Activated CD4-positive, CD25-positive, alpha-beta regulatory T cell (primary cell): Measurements from ENCODE around the gene OR5AK2.
"Not testable (repeated sequence)": the region's sequence is repeated elsewhere in the genome, so short reads cannot be mapped to it uniquely, and the experiment has no call there.

ENCODE experiments used
- DNase-seq, 4 experiments: peaks; one replicate each; lab custom pipeline; 2025; lab: John Stamatoyannopoulos, UW

OR5AK2 gene, protein sequence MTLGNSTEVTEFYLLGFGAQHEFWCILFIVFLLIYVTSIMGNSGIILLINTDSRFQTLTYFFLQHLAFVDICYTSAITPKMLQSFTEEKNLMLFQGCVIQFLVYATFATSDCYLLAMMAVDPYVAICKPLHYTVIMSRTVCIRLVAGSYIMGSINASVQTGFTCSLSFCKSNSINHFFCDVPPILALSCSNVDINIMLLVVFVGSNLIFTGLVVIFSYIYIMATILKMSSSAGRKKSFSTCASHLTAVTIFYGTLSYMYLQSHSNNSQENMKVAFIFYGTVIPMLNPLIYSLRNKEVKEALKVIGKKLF

DNA sequence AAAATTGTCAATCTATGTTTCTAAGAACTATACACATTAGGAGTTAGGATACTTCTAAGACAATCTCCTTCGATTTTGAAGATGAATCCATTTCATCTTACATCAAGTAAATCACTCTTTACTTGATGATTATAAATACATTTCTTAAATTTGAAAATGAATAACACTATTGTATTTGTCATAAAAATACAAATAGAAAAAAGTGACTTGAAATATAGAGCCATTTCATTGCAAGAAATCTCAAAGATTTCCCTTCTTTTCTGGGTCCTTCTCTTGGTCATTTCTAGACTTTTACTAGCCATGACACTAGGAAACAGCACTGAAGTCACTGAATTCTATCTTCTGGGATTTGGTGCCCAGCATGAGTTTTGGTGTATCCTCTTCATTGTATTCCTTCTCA, at the start of gene OR5AK2:
OR5AK2 (plus strand) TSS at position 301 of the 400 bp plus-strand sequence; CDS start at position 301, 0 bp downstream.
- DNase-seq = no peak

DNA sequence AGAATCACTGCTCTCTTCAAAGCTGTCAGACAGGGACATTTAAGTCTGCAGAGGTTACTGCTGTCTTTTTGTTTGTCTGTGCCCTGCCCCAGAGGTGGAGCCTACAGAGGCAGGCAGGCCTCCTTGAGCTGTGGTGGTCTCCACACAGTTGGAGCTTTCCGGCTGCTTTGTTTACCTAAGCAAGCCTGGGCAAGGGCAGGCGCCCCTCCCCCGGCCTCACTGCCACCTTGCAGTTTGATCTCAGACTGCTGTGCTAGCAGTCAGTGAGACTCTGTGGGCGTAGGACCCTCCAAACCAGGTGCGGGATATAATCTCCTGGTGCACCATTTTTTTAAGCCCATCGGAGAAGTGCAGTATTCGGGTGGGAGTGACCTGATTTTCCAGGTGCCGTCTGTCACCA, 43.2 kb upstream of the OR5AK2 start:
- DNase-seq = not testable (repeated sequence)

DNA sequence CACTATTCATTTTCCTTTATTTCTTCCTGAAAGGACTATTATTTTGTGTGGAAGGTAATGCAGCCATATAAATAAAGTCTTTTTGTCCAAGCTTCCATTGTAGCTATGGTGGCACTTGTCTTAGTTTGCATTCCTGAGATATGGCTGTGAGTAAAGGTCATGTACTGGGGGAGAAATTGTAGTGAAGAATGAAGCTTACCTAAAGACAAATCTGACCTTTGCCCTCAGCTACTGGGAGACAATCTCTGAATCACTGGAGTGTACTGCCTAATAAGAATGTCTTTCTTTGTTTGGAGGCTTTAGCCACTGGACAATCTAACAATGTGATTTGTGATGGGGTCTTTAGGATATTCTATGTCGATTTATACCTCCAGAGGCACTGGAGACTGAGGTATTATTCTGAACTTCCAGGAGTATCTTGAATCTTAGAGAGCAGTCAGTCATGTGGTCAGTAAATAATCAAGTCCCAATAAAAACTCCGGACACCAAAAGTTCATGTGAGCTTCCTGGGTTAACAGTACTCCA, 39.7 kb upstream of the OR5AK2 start:
- DNase-seq = no peak

DNA sequence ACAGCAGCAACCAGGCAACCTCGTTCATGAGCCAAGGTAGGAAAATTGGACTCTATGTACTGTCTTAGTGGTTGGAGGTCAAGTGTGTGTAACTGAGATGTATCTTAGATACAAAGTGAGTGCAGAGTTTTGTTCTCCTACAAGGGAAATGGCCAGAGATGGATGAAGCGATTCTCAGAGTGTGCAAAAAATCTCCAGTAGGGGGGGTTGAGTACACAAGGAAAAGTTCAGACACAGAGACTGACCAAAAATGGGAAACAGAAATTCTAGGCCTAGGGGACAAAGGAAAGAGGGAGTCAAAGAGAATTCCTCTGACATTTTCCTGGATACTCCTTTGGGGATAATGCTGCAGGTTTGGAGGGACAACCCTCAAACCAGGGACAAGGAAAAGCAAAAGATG, 38.2 kb upstream of the OR5AK2 start:
- no peak for DNase-seq

DNA sequence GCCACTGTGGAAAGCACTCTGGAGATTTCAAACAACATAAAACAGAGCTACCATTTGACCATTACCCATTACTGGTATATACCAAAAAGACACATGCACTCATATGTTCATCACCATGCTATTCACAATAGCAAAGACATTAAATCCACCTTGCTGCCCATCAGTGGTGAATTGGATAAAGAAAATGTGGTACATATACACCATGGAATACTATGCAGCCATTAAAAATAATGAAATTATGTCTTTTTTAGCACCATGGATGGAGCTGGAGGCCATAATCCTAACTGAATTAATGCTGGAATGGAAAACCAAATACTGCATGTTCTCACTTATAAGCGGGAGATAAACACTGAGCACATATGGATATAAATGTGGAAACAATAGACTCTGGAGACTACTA, 34.8 kb upstream of the OR5AK2 start:
- DNase-seq = not testable (repeated sequence)

DNA sequence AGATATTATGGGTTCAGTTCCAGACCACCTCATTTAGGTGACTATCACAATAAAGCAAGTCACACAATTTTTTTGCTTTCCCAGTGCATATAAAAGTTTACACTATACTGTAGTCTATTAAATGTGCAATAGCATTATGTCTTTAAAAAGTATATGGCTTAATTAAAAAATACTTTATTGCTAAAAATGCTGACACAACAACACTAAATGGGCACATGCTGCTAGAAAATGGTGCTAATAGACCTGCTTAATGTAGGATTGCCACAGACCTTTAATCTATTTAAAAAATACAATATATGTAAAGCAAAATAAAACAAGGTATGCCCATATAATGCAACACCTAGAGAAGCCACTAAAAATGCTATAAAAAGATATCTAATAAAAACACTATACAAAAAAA, 27.1 kb upstream of the OR5AK2 start:
- no peak for DNase-seq

DNA sequence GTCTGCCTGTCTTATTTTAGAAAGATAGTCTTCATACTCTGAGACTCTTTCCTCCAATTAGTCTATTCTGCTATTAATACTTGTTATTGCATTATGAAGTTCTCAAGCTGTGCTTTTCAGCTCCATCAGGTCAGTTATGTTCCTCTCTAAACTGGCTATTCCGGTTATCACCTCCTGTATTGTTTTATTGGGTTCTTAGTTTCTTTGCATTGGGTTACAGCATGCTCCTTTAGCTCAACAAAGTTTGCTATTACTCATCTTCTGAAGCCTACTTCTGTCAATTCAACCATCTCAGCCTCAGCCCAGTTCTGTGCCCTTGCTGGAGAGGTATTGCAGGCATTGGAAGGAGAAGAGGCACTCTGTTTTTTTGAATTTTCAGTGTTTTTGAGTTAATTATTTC, 21.0 kb upstream of the OR5AK2 start:
- DNase-seq = no peak

DNA sequence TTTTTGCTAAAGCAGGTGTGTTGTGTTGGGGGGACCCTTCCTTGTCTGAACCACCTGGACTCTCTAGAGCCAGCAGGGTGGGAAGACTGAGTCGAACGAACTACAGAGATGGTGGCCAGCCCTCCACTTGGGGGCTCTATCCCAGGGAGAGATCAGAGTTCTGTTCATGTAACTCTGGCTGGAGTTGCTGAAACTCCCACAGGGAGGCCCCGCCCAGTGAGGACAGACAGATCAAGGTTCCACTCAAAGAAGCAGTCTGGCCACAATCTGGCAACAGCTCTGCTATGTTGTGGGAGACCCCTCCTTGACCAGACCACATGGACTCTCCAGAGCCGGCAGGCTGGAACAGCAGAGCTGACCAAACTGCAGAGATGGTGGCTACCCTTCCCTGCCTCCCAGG, 20.2 kb upstream of the OR5AK2 start:
- DNase-seq = no peak

DNA sequence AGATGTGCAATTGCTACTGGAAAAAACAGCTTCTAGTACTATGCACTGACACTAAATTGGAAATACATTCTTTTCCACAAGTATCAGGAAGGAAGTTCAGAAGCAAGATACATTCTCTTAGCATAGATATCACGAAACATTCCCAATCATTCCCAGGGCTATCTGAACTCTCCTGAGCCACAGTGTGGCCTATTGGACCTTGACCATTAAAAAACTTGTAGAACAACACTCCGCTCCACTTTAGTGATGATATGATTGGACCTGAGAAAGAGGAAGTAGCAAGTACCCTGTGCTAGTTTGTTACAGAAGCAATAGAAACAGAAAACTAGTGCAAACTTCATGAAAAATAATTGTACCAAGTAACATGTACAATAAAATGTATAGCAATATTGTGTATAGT, 11.4 kb upstream of the OR5AK2 start:
- DNase-seq = no peak

DNA sequence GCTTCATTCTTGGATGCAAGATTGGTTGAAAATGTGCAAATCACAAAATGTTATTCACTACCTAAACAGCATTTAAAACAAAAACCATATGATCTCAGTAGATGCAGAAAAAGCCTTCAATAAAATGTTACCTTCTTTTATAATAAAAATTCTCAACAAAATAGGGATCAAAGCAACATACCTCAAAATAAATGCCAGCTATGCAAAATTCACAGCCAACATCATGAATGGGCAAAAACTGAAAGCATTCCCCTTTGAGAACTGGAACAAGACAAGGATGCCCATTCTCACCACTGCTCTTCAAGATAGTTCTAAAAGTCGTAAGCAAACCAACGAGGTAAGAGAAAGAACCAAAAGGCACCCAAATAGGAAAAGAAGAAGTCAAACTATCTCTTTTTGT, 2.0 kb downstream of the OR5AK2 start:
- DNase-seq = no peak

DNA sequence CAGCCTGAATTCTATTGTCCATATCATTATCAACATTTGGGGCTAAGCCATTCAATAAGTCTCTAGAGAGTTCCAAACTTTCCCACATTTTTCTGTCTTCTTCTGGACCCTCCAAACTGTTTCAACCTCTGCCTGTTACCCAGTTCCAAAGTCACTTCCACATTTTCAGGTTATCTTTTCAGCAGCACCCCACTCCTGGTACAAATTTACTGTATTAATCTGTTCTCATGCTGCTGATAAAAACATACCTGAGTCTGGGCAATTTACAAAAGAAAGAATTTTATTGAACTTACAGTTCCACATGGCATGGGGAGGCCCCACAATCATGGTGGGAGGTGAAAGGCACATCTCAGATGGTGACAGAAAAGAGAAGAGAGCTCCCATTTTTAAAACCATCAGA, 5.8 kb downstream of the OR5AK2 start:
- no peak for DNase-seq

DNA sequence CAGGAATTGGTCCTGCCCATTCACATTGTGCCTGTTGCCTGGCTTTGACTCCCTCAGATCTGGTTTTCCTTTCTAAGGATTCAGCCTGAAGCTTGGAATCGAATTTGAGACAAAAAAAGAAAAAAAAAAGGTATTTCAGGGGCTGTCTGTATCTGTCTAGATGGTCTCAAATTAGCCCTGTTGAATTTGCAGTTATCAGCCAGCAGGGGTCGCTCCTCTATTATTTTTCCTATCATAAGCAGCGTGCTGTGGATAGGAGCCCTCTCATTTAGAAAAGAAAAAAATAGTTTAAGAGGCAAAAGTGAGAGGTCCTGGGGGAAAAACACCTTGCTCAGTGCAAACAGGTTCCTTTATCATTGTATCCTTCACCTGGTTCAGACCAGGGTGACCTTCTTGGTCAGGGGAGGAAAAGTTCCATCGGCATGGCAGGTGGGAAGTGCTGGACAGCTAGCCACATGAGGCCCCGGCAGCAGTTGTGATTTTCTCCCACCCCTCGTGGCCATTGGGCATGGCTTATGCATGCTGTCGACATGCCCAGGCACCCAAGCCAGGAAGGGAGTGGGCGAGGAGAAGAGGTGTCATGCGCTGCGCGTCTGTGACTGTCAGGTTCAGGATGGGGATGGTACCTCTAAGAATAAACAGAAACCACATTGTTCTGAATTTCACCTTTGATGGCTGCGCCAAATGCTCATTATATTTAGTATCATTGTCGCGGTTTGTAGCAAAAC, 13.1 kb downstream of the OR5AK2 start:
- no peak for DNase-seq

DNA sequence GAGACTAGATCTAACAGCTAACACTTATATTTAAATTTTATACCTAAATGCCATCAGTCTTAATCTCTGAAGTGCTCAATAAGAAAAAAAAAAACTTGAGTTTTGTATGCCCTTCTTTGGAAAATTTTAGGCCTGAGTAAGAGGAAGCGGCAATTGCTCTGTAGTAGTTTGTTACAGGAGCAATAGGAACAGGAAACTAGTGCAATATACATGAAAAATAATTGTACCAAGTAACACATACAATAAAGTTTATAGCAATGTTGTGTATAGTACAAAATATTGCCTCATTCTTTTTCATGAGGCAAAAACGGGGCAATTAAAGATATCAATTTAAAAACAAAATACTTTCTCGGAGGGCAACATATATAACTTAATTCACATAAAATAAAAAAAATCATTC, 19.7 kb downstream of the OR5AK2 start:
- DNase-seq = no peak

DNA sequence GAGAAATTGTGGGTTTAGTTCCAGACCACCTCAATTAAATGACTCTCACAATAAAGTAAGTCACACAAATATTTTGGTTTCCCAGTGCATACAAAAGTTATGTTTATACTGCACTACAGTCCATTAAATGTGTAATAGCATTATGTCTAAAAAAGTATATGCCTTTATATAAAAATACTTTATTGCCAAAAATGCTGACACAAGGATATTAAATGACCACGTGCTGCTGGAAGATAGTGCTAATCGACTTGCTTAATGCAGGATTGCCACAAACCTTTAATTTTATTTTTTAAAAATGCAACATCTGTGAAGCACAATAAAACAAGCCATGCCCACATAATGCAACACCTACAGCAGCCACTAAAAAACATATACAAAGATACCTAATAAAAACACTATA, 27.0 kb downstream of the OR5AK2 start:
- no peak for DNase-seq

DNA sequence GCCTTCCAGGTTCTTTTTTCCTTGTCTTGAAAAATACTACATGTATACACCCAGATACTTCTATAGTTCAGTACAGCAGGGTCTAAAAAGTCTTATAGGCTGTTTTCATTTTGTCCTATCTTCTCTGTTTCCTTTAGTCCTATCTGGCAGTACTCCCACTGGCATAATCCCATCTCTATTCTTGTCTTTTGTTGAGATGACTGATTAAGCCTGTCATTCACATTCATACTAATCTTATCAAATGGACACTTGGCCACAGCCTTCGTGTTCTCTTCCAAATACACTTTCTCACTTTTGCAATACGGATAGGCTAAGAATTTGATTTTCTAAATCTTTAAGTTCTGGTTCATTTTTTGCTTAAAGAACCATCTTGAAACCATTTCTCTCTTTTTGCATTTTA, 42.8 kb downstream of the OR5AK2 start:
- no peak for DNase-seq
